Fibroblast of the conjunctiva (primary cell): ENCODE results near the gene YY1.
"Not testable (repeated sequence)": the region's sequence is repeated elsewhere in the genome, so short reads cannot be mapped to it uniquely, and the experiment has no call there.

Source experiments
- DNase-seq: peaks from one replicate; pipeline ENCODE4 v3.0.0-alpha.2; 2010; ENCODE audit warnings: low read depth

The YY1 gene

DNA sequence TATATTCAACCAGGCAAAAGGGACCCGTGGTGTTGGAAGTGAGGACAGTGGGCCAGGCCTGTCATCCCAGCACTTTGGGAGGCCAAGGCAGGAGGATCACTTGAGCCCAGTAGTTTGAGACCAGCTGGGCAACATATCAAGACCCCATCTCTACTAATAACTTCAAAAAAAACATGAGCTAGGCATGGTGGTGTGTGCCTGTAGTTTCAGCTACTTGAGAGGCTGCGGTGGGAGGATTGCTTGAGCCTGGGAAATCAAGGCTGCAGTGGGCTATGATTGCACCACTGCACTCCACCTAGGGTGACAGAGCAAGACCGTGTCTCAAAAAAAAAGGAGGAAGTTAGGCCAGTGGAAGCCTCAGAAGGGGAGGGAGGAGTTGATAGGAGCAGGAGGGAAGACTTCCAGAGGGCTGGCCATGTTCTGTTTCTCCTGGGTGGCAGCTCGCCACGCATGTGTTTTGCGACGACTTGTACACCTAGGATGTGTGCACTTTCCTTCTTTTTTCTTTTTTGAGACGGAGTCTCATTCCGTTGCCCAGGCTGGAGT lies 57.2 kb downstream of the YY1 start:
- no peak for DNase-seq

- not testable (repeated sequence) for DNase-seq
Observed at GRCh38 chr14:100296729-100297128, 57.8 kb downstream of the YY1 start.

- DNase-seq = peak; percentile 44
Observed at GRCh38 chr14:100297320-100298300, 58.7 kb downstream of the YY1 start.

DNA sequence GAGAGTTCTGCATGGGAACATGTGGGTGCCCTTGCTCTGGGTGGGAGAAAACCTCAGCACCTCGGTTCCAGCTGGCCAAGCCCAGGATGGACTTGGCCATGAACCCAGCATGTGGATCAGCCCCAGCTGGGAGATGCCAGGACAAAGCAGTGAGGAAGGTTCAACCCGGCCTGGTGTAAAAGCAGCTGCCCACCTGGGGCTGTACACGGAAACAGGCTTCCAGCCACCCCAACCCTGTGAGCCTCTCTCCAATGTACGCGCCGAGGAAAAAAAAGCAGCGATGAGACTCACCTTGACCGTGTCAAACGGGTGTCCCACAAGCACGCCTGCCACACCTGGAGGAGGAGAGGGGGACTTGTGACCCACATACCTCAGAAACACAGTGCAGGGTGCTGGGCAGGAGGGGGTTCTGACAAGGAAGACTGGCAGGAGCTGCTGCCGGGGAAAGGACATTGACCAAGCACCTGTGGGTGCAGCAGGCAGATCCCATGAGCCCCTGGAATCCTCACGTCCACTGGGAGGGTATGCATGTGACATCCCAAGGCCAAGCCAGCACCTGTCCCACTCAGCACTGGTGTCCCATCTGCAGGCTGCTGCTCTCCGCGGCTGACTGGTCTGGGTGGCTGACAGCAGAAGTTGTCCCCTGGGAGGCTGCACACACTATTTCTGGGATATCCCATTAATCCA lies 59.8 kb downstream of the YY1 start:
- no peak for DNase-seq

- DNase-seq = no peak
Observed at GRCh38 chr14:100299238-100299560, 60.3 kb downstream of the YY1 start.

DNA sequence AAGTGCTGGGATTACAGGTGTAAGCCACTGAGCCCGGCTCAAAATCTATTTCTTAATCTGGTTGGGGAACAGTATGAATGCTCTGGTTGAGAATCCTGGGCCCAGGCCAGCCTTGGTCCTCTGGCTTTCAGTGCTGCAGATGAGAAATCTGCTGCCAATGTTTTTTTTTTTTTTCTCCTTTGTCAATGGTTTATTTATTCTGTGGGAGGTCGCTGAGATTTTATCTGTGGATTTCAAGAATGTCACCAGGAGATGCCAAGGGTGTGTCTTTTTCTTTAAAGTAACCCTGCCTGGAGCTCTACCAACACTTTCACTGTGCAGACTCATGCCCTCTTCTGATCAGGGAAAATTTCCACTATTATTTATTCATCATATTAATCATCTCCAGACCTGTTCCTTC lies 63.7 kb downstream of the YY1 start:
- no peak for DNase-seq

DNA sequence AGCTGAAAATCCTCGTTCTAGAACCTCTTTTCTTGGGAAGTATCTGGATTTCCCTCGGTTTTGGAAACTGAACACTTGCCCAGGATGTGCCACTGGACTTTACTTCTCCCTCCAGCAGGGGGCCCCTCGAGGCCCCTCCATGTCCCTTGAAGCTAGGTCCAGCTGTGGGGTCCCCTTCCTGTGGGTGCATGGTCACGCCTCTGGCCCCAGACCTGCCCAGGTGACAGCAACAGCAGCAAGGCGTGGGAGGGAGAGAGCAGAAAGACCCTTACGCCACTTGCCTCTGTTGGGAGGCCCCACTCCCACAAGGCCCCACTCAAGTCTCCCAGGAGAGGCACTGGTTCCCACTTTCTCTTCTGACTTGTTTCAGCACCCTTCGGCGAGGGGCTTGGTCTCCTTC lies 64.2 kb downstream of the YY1 start:
- DNase-seq = no peak

- DNase-seq = no peak
Observed at GRCh38 chr14:100303925-100304324, 65.0 kb downstream of the YY1 start.

DNA sequence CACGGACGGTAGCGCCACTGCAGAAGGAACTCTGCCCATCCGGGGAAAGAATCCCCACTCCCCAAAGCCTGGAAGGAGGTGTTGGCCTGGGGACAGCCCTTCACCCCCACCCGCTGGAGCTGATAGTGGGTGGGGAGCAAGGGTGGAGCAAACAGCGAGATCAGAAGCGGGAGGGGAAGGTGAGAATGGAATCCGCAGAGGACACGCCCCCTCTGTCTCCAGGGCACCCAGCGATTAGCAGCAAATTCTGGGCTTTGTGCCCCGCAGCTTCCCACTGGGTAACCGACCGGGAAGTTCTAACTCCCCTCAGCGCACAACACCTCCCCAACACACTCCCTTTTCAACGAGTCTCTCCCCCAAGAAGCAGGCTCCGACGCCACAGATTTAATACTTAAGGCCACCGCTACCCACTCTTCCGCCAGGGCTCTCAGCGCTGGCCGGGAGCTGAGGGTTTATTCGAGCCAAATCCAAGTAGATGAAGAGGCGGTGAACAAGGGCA lies 65.9 kb downstream of the YY1 start:
- DNase-seq = no peak

- no peak for DNase-seq
Observed at GRCh38 chr14:100305324-100306100, 66.6 kb downstream of the YY1 start.

DNA sequence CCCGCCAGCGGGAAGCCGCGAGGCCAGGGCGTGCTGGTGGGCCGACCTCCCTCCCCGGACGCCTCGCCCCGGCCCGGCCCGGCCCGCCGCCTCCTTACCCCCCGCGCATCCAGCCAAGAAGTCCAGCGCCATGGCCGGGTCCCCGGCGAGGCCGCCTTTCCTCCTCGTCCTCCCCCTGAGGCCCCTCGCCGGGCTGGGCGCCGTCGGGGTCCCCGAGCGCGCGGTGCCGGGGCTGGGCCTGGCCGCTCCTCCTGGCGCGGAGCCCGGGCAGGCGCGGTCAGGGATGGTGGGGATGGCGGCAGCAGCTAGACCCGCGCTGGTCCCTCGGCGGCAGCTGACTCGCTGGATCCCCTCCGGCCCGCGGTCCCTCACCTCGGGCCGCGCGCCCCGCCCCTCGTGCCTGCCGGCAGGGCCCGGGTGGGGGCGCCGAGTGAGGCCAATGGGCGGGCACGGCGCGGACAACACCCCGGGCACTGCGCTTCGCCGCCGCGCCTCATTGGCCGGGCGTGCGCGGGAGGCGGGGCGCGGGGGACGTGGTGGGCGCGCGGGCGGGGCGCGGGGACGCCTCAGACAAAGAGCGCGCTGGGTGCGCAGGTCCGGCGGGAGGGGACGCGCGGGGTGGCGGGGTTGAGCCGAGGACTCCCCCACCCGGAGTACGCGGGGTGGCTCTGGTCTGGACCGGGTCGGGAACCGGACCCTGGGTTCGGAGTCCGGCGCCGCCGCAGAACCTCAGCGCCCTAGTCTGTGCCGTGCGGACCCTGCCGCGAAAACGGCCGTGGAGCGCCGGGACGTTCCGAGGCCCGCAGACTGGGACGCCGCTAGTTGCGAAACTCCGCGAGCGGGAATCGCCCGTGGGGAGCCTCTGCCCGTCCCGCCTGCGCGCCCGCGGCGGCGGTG lies 67.4 kb downstream of the YY1 start, which contains the start of gene SLC25A29:
Gene SLC25A29 (minus strand): TSS at position 344 of the 897 bp plus-strand sequence. CDS start 212 bp downstream, at position 132.
- peak; percentile 42 for DNase-seq

- DNase-seq = no peak
Observed at GRCh38 chr14:100306998-100307765, 68.2 kb downstream of the YY1 start.

- no peak for DNase-seq
Observed at GRCh38 chr14:100307766-100308426, 69.0 kb downstream of the YY1 start.

GRCh38 chr14:100308427-100308792 lies 69.5 kb downstream of the YY1 start:
- DNase-seq = not testable (repeated sequence)

- no peak for DNase-seq
Observed at GRCh38 chr14:100309028-100309737, 70.2 kb downstream of the YY1 start.

DNA sequence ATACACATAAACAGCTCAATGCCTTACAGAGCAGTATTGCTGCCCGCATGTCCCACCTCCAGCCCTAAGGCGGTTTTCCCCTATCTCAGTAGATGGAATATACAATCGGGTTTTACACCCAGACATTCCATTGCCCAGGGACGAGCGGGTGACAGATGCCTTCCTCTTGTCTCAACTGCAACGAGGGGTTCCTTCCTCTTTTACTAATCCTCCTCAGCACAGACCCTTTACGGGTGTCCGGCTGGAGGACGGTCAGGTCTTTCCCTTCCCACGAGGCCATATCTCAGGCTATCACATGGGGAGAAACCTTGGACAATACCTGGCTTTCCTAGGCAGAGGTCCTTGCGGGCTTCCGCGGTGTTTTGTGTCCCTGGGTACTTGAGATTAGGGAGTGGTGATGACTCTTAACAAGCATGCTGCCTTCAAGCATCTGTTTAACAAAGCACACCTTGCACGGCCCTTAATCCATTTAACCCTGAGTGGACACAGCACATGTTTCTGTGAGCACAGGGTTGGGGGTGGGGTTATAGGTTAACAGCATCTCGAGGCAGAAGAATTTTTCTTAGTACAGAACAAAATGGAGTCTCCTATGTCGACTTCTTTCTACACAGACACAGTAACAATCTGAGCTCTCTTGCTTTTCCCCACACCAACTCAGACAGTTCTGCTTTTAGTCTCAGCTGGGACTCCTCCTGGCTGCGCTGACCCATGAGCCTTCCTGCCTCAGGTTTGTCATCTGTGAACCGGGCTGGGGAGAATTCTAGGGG lies 73.3 kb downstream of the YY1 start:
- DNase-seq = not testable (repeated sequence)

DNA sequence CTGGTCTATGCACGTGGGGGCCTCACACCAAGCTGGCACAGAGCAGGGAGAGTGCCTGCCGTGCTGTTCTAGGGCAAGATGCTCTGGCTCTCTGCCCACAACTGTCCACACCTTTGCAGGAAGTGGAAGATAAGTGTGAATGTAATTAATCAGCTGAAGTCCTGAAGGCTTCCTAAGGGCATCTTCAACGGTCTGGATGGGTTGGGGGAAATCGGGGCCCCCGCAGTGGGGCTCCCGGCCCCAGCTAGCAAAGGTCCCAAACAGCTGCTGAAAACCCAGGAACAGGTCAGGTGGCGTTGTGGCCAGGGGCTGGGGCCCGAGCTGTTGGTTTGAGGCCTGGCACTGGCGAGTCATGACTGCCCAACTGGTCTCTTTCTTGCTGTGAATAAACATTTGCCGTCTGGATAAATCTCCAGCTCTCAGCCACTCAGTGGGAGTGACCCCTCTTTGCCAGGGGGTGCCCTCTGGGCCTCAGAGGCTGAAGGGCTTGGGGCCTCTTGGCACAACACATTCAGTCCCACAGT lies 74.0 kb downstream of the YY1 start:
- no peak for DNase-seq
